Stimulated activated CD8-positive, alpha-beta memory T cell treated with anti-CD3 and anti-CD28 coated beads, Interleukin-7, amount 100 ng/mL, for 4 hours (primary cell): Measurements from ENCODE around the gene ITIH3.

ENCODE experiments used
- DNase-seq, 2 donors: peaks; one replicate each; pipeline ENCODE4 v3.0.0-alpha.2; 2020; ENCODE audit warnings: low read depth in 2 of 2

The ITIH3 gene

DNA sequence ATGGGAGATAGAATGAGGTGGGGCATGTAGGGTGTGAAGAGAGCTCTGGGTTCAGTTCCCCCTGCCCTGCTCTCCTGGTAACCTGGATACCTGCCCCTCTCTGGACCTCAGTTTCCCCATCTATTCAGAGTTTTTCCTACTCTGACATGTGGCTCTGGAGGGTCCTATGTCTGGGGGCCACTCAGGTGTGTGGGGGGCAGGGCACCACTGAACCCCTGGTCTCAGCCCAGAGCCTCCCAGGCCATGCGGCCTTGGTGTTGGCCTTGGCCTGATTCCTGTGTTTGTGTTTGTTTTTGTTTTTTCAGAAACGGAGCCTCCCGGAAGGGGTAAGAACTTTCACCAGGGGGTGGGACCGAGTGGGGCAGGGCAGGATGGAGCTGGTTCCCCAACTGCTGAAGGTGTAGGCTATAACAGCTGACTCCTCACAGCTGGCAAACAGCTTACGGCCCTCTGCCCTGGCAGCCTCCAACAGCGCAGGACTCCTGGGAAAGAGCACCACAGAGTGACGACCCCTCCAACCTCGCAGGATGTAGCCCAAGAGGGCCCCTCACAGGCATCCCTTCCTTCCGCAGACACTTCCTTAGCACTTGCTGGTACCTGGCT, 803 bp downstream of the ITIH3 start:
- DNase-seq: no peak

DNA sequence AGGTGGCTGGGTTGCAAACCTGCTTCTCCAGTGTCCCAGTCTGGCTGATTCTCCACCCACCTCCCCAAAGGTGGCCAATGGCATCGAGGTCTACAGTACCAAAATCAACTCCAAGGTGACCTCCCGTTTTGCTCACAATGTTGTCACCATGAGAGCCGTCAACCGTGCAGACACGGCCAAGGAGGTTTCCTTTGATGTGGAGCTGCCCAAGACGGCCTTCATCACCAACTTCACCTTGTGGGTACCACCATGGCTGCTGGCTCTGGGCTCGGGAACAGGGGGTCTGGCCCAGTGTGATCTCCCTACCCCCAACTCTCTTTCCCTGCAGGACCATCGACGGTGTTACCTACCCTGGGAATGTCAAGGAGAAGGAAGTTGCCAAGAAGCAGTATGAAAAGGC, 1.8 kb downstream of the ITIH3 start:
- DNase-seq: no peak

DNA sequence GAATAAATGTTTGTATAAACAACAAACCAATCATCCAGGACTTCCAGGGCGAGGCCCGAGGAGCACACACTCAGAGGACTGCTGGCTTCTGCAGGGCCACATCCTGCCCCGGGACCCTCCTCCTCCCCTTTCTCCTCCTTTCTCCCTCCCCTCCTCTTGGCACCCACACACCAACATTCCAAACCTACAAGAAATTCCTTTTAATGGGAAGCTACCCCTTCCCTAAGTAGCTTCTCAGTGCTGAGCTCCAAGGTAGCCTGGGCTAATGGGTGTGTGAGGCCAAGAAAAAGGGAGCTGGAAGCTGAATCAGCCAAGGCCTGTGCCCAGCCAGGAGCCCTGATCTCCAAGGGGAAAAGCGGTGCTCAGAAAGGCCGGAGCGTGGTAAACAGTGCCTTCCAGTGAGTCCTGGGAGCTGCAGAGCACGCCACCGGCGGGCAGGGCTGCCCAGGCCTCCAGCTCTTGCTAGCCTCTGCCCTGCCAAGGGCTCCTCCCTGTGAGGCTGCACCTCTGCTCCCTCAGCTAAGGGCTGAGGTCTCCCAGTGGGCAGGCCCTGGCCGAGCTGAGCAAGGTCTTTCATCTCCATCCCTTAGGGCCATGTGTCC, 3.9 kb downstream of the ITIH3 start:
- DNase-seq: no peak

DNA sequence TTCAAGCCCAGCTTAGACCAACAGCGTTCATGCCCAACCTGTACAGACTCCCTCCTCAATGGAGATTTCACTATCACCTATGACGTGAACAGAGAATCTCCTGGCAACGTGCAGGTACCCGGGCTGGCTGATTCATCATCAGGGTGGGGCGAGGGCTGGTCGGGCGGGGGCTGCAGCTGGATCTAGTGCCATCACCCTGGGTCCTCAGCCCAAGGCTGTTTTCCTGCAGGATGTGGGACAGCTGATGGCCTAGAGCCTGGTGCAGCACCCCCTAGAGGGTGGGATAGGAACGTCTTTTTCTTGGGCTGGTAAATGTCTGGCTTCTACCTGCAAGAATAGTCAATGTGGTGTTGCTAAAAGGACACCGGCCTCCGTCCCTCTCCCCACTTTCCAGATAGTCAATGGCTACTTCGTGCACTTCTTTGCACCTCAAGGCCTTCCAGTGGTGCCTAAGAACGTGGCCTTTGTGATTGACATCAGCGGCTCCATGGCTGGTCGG, 4.4 kb downstream of the ITIH3 start:
- no peak for DNase-seq

DNA sequence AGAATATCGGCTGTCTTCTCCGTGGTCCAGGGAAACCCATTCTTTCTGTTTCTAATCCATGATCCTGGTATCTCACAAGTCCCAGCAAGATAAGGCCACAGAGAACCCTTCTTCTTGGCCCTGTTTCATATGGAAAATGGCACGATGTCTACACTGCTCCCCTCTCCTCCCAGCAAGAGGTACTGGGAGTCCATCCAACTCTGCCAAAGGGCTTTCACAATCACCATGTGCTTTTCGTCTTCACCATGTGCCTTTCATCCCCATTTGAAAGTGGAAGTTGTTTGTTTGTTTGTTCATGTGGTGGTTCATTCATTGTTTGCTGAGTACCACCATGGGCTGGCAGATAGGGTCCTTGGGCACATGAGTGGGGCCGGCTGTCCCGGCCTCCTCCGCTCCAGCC, 5.5 kb downstream of the ITIH3 start:
- DNase-seq: no peak

DNA sequence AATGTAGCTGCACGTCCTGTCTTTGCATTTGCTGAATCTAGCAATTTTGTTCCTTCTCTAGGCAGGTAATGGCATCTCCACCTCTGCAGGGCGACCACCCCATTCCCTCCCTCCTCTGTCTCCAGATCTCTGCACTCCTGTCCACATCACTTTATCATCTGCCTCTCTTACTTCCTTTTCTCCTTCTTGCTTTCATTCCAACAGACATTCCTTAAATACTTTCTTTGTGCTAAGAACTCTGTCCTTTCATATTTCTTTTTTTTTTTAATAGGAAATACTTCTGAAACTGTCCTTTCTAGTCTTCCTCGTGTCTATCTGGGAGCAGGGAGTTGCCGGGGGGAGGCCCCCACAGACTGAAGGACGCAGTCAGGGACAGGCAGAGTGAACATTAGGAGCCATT, 7.2 kb downstream of the ITIH3 start:
- DNase-seq: no peak

DNA sequence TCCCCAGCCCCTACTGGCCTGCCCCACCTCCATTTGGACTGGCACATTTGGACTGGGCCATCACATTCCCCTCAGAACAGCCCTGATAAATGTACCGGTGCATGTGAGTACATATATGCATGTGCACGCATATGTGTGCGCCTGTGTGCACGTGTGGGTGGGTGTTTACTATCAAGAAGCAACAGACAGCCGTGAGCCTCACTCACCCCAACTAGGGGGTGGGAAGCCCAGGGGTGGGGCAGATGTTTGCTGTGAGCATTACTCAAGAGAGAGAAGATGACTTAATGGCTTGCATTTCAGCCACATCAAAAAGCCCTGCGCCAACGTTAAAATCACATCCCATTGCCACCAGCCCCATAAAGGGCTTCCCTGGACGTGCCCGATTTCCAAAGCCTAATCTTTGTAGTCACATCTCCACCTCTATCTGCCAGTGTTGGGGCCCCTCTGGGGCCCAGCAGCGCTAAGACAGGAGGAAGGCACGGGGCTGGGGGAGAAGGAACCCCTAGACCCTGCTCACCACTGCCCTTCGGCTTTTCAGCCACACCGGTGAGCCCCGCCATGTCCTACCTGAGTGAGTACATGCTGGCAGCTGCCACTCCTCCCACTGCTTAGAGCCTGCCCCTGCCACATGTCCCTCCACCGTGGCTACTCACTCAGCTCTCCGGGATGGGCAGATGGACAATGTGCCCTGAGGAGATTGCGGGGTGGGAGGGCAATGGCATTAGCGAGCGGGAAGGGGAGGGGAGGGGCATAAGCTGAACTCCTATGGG, 10.9 kb downstream of the ITIH3 start:
- DNase-seq: no peak

DNA sequence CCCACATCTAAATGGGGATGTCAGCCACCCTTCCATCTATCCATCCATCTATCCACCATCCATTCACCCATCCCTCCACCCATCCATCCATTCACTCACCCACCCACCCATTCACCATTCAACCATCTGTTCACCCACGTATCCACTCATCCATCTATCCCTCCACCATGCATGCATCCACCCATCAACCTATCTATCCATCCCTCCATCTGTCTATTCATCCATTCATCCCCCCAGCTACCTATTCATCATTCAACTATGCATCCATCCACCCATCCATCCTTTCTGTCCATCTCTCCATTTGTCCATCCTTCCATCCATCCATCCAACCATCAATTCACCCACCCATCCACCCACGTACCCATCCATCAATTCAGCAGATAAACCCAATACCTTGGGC, 14.6 kb downstream of the ITIH3 start:
- DNase-seq: no peak

DNA sequence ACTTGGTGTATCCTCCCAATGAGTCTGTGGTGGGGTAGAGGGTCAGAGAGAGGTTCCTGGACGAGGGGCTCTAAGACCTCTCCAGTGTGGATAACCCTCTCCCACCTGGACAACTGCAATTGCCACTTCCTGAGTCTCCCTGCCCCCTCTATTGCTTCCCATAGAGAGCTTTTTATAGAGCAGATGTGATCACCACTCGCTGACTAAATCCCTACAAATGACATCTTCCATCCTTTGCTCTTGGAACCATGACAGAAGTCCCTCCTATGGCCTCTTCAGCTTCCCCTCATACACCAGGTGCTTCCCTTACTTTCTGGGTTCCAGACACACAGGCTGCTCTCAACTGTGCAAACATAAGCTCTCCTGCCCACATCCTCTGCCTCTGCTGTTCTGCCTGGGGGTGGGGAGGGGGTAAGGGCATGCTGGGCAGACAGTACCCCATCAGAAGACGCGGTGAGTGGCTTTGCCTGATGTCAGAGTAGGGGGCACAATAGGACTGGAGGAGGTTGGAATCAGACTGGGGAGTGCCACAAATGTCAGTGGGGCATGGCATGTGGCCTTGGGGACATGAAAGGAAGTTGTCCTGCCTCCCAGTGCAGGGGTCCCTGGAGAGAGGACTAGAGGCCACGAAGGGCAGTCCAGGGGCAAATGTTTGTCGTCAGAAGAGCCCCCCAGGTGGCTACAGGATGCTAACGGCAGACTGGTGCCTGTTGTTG, 15.2 kb downstream of the ITIH3 start:
- no peak for DNase-seq

DNA sequence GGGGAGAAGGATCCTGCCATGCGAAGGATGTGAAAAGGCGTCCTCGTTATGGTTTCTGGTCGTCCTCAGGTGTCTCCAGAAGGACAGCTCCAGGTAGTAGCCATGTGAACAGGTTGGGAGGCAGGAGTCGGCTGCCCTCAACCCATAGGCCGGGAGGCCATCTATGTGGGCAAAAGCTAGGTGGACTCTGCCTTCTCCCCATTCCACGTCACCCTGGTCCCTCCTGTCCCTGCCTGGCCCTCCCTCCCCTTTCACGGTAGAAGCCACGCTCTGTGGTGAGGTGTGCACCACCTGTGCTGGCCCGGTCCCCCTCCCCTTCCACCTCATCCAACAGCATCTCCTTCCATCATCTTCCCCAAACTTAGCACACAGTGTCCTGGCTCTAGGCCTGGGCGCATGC, 16.3 kb downstream of the ITIH3 start:
- DNase-seq: no peak

DNA sequence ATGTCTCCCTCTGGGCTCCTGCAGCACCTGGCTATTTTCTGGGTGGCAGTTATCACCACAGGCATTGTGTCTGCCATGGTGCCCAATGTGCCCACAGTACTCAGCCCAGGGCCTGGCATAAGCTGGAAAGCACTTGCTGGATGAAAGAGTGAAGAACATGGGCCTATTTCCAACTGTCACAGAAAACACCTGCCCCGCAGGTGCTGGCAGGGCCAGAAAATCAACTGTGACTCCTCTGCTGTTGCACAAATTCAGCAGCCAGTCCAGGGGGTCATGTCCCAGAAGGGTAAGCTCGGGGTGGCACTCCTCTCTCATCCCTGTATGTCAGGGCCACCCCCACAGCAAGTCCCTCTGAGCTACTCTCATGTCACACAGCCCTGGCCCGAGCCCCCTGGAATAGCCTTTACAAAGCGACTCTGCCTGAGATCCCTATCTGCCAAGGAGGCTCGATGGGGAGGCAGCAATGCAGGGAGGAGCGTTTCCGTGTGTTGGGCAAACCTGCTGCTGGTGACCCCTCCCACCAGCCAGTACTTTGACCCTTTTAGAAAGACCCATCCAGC, 16.9 kb downstream of the ITIH3 start:
- DNase-seq: no peak

DNA sequence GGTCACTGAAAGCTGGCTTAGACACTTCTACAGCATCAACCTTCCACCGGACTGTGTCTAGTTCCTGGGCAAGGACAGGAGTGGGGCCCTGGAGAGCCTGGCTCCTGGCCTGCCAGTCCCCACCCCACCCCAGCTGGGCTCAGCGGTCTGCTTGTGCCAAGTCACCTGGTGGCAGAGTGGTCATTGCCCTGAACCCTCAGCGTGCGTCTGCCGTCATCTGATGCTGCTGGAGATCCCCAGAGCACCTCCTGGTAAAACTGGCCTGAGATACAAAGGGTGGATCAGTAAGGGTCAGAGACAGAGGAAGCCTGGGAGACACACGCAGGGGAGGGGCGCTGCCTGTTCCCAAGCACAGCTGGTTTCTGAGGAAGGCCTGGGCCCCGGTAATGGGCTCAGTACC, 19.2 kb downstream of the ITIH3 start:
- DNase-seq: no peak

DNA sequence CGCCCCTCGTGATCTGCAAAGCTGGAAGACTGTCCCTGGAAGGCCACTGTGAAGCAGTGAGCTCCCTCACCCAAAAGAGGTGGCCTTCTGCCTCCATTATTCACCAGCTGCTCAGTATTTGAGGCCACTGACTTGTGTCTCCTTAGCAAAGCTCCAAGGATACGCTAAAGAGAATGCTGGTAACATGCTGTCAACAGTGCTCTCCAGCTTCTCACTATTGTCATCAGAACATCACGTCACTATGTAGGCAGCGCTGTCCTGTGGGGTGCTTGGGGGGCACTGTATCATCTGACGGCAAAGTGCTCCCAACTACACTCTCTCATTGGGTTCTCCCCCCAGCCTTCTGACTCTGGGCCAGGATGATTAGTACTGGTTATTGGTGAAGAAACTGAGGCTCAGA, 21.6 kb downstream of the ITIH3 start:
- DNase-seq: no peak

DNA sequence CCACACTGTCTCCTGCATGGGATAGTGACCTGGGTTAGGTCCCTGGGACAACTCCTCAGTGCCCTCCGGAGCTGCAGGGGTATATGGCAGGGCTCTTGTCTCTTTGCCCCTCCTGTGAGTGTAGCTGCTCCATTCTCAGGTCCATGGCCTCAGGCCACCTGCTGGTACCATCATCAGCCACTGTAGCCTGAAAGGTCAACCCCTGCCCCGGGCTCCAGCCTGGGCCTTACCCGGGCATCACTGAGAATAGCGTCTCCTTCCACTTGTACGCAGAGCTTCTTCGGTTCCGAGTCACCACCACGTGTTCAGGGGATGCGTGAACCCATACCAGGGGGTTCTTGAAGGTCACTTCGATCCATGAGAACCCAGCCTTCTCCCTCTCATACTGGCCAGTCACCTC, 22.1 kb downstream of the ITIH3 start:
- no peak for DNase-seq

DNA sequence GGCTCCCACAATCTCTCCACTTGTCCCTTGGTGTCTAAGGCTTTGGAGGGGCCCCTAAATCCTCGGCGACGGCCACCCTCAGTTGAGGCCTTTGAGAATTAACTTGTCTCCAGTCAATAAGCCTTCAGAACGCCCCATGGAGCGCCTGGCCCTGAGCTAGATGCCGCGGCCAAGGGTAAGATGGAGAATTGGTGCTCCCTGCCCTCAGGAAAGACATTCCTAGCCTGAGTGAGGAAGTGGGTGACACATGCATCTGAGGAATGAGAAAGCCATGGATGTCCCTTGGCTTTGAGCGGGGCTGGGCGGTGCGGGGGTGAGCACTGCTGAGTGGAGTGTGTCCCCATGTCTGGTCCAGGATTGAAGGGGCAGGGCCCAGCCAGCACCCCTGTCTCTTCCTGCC, 22.6 kb downstream of the ITIH3 start:
- no peak for DNase-seq

DNA sequence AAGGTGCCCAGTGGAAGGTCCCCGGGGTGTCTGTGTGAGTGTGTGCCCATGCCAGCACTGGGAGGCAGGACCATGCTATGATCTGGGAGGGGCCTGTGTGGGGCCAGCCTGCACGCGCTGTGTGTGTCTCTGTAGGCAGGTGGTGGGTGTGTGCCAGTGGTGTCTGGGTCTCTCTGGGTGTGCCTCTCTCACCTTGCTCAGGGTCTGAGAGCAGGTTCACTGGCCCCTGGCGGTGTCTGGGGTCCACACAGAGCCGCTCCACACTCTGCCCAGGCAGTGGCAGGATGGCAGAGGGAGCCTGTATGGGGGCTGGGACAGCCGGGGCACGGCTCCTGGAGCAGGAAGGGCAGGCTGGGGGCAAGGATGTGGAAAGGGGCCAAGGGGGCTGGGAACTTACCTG, 23.3 kb downstream of the ITIH3 start:
- DNase-seq: no peak

DNA sequence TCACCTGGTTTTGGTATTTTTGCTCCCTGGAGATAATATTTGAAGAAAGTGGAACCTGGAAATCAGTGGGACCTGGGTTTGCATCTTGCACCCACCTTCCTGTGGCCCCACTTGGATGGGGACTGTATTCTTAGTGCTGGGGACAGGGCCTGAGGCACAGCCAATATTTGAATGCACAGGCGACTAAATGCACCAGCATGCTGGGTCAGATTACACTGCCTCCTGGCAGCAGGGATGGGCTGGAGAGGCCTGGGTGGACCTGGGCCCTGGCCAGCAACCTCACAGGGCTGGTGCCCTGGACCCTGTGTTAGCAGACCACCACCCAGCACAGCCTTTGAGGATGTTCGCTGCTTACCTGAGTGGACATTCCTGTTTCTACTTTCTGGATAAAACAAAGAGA, 25.3 kb downstream of the ITIH3 start:
- DNase-seq: no peak

DNA sequence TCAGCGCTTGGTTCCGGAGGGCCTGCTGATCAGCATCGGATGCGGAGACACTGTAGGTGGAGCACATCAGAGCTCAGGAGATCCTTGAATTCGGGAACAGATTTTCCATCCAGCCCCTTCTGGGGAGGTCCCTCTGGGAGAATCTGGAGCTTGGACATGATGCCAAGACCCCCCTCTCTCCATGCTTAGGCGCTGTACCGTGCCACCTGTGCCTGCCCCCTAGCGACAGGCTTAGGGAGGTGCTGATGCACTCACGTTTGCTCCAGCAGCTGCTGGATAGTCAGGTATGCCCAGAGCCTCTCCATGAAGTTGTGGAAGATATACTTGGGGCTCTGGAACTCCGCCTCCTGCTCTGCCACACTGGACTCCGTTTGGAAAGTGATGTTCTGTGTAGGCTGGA, 26.1 kb downstream of the ITIH3 start:
- no peak for DNase-seq

DNA sequence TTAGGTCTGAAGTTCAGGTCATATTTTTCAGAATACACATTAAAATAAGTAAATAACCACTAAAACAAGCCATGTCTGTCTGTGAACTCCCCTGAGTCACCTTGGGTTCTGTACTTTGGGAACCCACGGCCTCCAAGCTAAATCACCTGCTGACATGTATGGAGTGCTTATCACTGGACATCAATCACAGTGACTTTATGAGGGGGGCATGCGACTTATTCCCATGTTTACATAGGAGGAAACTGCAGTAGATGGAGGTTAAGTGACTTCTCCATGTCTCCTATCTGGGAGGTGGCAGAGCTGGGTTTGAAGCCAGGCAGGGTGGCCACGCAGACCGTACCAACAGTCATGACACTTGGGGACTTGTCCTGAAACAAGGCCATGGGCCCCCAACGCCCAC, 27.8 kb downstream of the ITIH3 start:
- no peak for DNase-seq

DNA sequence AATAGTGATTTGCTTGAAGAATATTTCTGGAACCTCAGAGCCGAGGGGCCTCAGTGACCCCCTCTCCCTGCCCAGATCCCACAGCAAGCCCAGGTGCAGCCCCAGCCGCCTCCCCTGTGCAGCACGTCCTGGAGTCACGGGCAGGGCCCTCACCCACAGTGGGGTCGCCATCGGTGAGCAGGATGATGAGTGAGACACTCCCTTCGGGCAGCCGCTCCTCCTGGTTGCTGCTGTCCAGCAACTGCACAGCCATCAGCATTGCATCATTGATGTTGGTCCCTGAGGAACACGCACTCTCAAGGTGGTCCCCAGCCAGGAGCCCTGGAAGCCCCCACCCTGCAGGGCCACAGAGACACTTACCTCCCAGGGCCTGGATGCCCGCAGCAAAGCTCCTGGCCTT, 29.4 kb downstream of the ITIH3 start:
- DNase-seq: no peak

DNA sequence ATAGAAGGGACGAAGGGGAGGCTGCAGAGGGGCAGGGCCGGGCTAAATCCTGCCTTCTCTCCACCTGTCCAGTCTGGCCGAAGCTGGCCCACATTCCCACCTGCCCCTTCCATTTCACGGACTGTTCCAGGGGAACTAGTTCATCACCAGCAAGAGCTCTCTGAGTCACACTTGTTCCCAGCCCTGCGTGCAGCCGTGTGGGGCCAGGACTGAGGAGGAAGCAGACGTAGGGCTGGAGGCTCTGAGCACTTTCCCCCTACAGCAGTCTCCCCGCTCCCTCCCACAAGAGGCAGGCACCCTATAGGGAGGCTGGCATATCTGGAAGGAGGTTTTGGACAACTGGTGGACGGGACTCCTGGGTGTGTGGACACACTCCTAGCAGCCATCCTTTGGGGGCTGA, 32.8 kb downstream of the ITIH3 start:
- DNase-seq: no peak

DNA sequence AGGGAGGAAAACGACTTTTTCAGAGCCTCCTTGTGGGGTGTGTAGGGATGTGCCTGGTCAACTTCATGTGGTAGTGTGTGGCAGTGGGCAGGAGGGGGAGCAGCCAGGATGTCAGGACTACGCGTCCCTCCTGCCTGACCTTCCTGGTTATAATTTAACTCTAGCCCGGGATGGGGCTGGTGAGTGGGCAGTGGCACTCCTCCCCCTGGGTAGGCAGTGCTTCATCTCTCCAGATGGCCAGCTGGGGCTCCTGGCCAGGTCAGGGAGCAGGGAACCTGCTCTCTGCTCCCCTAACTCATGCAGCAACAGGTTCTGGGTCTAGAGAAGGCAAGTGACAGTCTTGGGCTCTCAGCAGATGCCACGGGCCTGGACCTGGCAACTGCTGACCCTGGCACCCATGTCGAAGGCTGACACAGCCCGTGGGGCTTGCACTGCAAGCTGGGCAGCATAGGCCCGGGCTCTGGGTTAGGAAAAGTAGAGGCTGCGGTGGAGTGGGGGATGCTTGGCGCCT, 33.3 kb downstream of the ITIH3 start:
- no peak for DNase-seq
